Esophagus muscularis mucosa (tissue), 4 donors: Measurements from ENCODE around the gene GPRIN3. TPM values are rescaled to one million over a fixed set of nuclear protein-coding genes. Genes with fewer than 3 reads are reported as not detected.

ENCODE experiments used
- DNase-seq: peaks from one replicate; pipeline ENCODE4 v3.0.0-alpha.2; 2017; ENCODE audit errors: extremely low spot score
- H3K27ac ChIP-seq, 4 donors: fragments of 200-600 bp; sonication (generic); replicated peaks in 1 of 4; 1 replicate in 3 of 4; 2 replicates in 1 of 4; pipeline ENCODE4 v1.5.1; 2016 to 2019; ENCODE audit warnings: mild to moderate bottlenecking in 1 of 4
- H3K27me3 ChIP-seq, 4 donors: fragments of 200-600 bp; sonication (generic); one replicate each; pipeline versions ENCODE4 v1.5.1 to v1.6.0; 2016 to 2019
- H3K36me3 ChIP-seq, 4 donors: fragments of 200-600 bp; sonication (generic); one replicate each; pipeline ENCODE4 v1.5.1; 2016 to 2019
- H3K4me1 ChIP-seq, 4 donors: fragments of 200-600 bp; sonication (generic); one replicate each; pipeline ENCODE4 v1.5.1; 2016 to 2019
- H3K4me3 ChIP-seq, 4 donors: fragments of 200-600 bp; sonication (generic); 1 replicate in 2 of 4; 2 replicates in 2 of 4; pipeline ENCODE4 v1.5.1; 2016 to 2019; ENCODE audit warnings: mild to moderate bottlenecking in 4 of 4, moderate library complexity in 1 of 4
- H3K9me3 ChIP-seq, 4 donors: fragments of 200-600 bp; sonication (generic); 1 replicate in 3 of 4; 2 replicates in 1 of 4; pipeline ENCODE4 v1.5.1; 2016 to 2019
- EP300 ChIP-seq: sonication (generic); formaldehyde crosslinking; IDR thresholded peaks from one replicate; pipeline ENCODE4 v1.6.1; 2017; ENCODE audit warnings: antibody characterized with exemption
- POLR2A ChIP-seq: fragments of 450-650 bp; IDR thresholded peaks from one replicate; pipeline ENCODE4 v1.6.1; 2017; ENCODE audit warnings: antibody characterized with exemption, moderate library complexity, mild to moderate bottlenecking, low read depth
- POLR2AphosphoS5 ChIP-seq, 2 donors: sonication (generic); formaldehyde crosslinking; IDR thresholded peaks; one replicate each; pipeline ENCODE4 v1.6.1; 2017; ENCODE audit warnings: antibody characterized with exemption in 2 of 2
- WGBS: methylation state at CpG from one replicate; pipeline ENCODE4 v1.1.5; 2018; 5-methylcytosine and 5-hydroxymethylcytosine counted together
- intact Hi-C: fragments of 100-400 bp; cut with DNase I; formaldehyde crosslinking; loops from one replicate; pipeline ENCODE4 v1.15.1; 2023
- total RNA-seq, 4 donors: library from RNA; depleted of rRNA; stranded (reverse); fragments of >200 nt; gene quantifications; one replicate each; pipeline versions ENCODE4 v1.1.0 to v1.2.1, GENCODE V29; 2016
- TF ChIP-seq, protein P1 (sequence below), 3 experiments: fragments of 200-600 bp in 2 of 3; fragments of 450-650 bp in 1 of 3; sonication (generic) in 2 of 3; IDR thresholded peaks; one replicate each; pipeline ENCODE4 v1.5.1; 2017 to 2019; ENCODE audit warnings: antibody characterized with exemption in 3 of 3, mild to moderate bottlenecking in 2 of 3, moderate library complexity in 1 of 3

Gene GPRIN3
- total RNA-seq, 4 donors from 2014 or later: 2.5 to 3.6 (median 2.8) TPM

DNA sequence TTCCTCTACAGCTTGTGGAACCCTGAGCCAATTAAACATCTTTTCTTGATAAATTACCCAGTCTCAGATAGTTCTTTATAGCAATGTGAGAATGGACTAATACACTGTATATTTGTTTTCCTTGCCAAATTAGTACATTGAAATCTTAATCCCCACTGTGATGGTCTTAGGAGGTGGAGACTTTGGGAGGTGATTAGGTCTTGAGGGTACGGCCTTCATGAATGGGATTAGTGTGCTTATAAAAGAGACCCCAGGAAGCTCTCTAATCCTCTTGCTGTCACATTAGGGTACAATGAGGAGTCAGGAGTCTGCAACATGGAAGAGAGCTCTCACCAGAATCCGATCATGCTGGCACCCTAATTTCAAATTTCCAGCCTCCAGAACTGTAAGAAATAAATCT is 109.7 kb downstream of the GPRIN3 start:
- TF ChIP-seq POLR2A (no peak), POLR2AphosphoS5 (IDR thresholded peaks at IDR 0.05) (no peak), EP300 (no peak)
- TF ChIP-seq, protein P1, sequence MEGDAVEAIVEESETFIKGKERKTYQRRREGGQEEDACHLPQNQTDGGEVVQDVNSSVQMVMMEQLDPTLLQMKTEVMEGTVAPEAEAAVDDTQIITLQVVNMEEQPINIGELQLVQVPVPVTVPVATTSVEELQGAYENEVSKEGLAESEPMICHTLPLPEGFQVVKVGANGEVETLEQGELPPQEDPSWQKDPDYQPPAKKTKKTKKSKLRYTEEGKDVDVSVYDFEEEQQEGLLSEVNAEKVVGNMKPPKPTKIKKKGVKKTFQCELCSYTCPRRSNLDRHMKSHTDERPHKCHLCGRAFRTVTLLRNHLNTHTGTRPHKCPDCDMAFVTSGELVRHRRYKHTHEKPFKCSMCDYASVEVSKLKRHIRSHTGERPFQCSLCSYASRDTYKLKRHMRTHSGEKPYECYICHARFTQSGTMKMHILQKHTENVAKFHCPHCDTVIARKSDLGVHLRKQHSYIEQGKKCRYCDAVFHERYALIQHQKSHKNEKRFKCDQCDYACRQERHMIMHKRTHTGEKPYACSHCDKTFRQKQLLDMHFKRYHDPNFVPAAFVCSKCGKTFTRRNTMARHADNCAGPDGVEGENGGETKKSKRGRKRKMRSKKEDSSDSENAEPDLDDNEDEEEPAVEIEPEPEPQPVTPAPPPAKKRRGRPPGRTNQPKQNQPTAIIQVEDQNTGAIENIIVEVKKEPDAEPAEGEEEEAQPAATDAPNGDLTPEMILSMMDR (IDR thresholded peaks at IDR 0.05): no peak
- DNase-seq: no peak
- H3K4me3 ChIP-seq: no peak overlapping the region
- no peaks in the 10 kb centered on the region for H3K4me1 ChIP-seq
- 70% methylated on average over 2 of the region's 2 CpGs for WGBS
- no peak overlapping the region for H3K27ac ChIP-seq
- no peaks in the 10 kb centered on the region for H3K36me3 ChIP-seq
- no peaks in the 10 kb centered on the region for H3K27me3 ChIP-seq
- intact Hi-C loops: no loop called here
- no peaks in the 10 kb centered on the region for H3K9me3 ChIP-seq

DNA sequence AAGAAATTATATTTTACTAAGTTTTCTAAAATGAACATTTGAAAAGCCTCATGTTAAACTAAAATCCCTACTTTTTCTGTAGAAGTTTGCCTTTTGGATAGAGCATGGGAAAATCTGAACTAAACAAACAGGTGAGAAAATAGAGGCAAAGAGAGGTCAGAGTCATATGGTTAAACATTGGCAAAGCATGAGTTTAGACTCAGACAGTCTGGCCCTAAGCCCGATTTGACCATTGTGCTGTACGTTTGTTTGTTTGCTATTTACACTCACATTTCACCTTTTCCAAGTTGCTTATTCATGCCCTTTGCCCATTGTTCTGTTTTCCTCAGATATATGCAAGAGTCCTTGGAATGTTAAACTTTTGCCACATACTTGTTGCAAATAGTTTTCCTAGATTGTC is 110.9 kb downstream of the GPRIN3 start:
- Histone ChIP-seq H3K27ac (no peak overlapping the region), H3K27me3 (no peaks in the 10 kb centered on the region), H3K4me3 (no peak overlapping the region), H3K4me1 (no peaks in the 10 kb centered on the region), H3K9me3 (no peaks in the 10 kb centered on the region), H3K36me3 (no peaks in the 10 kb centered on the region)
- no peak for TF ChIP-seq POLR2AphosphoS5 (IDR thresholded peaks at IDR 0.05)
- TF ChIP-seq, protein P1 (IDR thresholded peaks at IDR 0.05): no peak
- no peak for TF ChIP-seq EP300
- TF ChIP-seq POLR2A: no peak
- 43% methylated on average over 2 of the region's 2 CpGs for WGBS
- intact Hi-C loops: no loop called here
- no peak for DNase-seq

DNA sequence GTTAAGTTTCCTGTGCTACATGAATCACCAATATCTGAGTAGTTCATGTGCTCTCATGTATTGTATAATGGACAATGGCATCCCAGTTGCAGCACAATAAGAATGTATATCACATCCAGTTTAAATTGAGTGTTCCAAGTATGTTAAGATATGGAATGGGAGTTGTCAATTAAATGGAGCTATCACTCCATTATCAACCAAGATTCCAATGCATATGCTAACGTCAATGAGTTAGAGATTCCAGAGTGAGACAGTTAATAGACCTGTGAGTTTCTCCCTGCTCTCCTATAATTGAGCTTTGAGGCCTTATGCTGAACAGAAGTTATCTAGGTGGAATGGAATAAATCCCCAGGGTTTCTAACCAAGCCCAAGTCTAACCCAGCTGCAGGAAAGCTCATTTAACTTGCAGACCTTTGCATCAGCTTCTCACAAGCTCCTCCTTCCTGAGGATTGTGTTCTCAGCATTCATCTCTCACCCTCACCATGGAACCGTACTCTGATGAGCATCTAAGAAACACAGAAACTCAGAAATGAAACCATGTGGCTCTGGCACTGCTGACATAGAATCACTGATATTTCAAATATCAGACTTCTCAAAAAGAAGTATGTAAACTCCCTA is 111.4 kb downstream of the GPRIN3 start:
- no peaks in the 10 kb centered on the region for H3K4me1 ChIP-seq
- no peak overlapping the region for H3K4me3 ChIP-seq
- no peak overlapping the region for H3K27ac ChIP-seq
- no peak for TF ChIP-seq EP300
- TF ChIP-seq POLR2A: no peak
- TF ChIP-seq, protein P1 (IDR thresholded peaks at IDR 0.05): no peak
- no peak for TF ChIP-seq POLR2AphosphoS5 (IDR thresholded peaks at IDR 0.05)
- H3K27me3 ChIP-seq: no peaks in the 10 kb centered on the region
- DNase-seq: no peak
- no peaks in the 10 kb centered on the region for H3K9me3 ChIP-seq
- WGBS: 69% methylated on average over 2 of the region's 2 CpGs
- H3K36me3 ChIP-seq: no peaks in the 10 kb centered on the region
- intact Hi-C loops: no loop called here

DNA sequence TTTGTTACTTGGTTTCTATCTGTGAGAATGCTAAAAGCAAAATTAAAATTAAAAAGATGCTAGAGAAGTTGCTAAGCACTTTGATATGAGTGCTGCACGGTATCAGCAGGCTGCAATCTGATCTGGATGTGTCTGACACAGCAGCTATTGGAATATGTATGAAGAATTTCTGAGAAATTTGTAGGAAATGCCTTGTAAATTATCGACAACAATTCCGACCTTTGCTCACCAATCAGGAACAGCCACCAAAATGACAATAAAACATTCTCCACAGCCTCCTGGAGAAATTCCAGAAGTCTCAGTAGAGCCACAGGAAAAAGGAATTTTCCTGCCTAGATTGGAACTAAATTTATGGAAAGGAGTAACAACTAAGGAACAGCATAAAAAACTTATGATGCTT is 113.8 kb downstream of the GPRIN3 start:
- Histone ChIP-seq H3K36me3 (no peaks in the 10 kb centered on the region), H3K9me3 (no peaks in the 10 kb centered on the region), H3K27me3 (no peaks in the 10 kb centered on the region), H3K27ac (no peak overlapping the region), H3K4me3 (no peak overlapping the region), H3K4me1 (no peaks in the 10 kb centered on the region)
- TF ChIP-seq EP300: no peak
- no peak for TF ChIP-seq POLR2A
- TF ChIP-seq POLR2AphosphoS5 (IDR thresholded peaks at IDR 0.05): no peak
- TF ChIP-seq, protein P1 (IDR thresholded peaks at IDR 0.05): no peak
- intact Hi-C loops: no loop called here
- DNase-seq: no peak
- 65% methylated on average over 3 of the region's 3 CpGs for WGBS

Other genes starting within 250 kb of the GPRIN3 start
- gene TIGD2, start 196.3 kb downstream of the GPRIN3 start, total RNA-seq: 1 to 10 TPM; 2.1 to 2.5 (median 2.4) TPM